Measurements from ENCODE around the gene ATXN7.

Gene ATXN7

GRCh38 chr3:63988943-63989342 lies 125.3 kb downstream of the ATXN7 start:
- no peak for DNase-seq (ENCODE audit: low spot score)

DNA sequence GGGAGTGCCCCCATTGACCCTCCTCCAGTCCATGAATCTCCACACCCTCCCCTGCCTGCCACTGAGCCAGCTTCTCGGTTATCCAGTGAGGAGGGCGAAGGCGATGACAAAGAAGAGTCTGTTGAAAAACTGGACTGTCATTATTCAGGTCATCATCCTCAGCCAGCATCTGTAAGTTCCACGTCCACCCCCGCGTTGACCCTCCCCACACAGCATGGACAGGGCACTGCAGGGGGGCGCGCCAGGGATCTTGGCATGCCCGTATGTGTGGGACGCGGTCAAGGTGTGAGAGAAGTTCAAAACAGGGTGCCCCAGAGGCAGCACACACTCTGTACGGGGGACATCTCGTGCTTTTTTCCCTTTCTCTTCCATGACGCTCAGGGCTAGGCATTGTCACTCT lies 126.5 kb downstream of the ATXN7 start:
- DNase-seq (ENCODE audit: low spot score), result no peak

- DNase-seq (ENCODE audit: low spot score), result no peak
Measured at GRCh38 chr3:63990733-63991132, 127.1 kb downstream of the ATXN7 start.

GRCh38 chr3:63991666-63992065 lies 128.0 kb downstream of the ATXN7 start:
- no peak for DNase-seq (ENCODE audit: low spot score)

GRCh38 chr3:63992516-63993209 lies 129.0 kb downstream of the ATXN7 start:
- DNase-seq (ENCODE audit: low spot score), result no peak

- DNase-seq (ENCODE audit: low spot score), result peak; percentile 83
Measured at GRCh38 chr3:63993653-63994079, 130.0 kb downstream of the ATXN7 start.

GRCh38 chr3:63995086-63995485 lies 131.4 kb downstream of the ATXN7 start:
- DNase-seq (ENCODE audit: low spot score), result no peak

- DNase-seq (ENCODE audit: low spot score), result no peak
Measured at GRCh38 chr3:63998852-63999754, 135.4 kb downstream of the ATXN7 start.

GRCh38 chr3:64000453-64001055 lies 136.9 kb downstream of the ATXN7 start:
- DNase-seq (ENCODE audit: low spot score), result no peak

- no peak for DNase-seq (ENCODE audit: low spot score)
Measured at GRCh38 chr3:64002233-64002632, 138.6 kb downstream of the ATXN7 start.

GRCh38 chr3:64003589-64003988 lies 139.9 kb downstream of the ATXN7 start:
- DNase-seq (ENCODE audit: low spot score), result no peak

GRCh38 chr3:64008017-64008416 lies 144.3 kb downstream of the ATXN7 start:
- no peak for DNase-seq (ENCODE audit: low spot score)

GRCh38 chr3:64008487-64009351 lies 145.1 kb downstream of the ATXN7 start:
- no peak for DNase-seq (ENCODE audit: low spot score)

GRCh38 chr3:64009528-64009927 lies 145.9 kb downstream of the ATXN7 start:
- no peak for DNase-seq (ENCODE audit: low spot score)

DNA sequence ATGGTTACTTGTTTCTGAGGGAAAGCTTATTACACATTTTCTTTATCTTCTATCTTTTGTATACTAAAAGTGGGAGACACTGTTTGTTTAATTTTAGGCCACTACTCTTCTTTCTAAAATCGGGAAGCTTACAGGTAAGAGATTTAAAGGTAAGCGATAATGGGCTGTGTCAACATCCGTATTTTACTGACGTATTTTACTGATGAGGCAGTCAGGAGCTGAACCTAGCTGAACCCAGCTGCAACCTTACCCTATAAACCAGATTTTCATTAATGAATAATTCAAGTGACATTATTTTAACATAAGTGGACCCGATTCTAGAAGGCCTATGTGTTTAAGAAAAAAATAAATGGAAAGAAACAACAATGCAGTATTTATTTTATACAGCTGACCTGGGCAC lies 146.5 kb downstream of the ATXN7 start:
- no peak for DNase-seq (ENCODE audit: low spot score)

GRCh38 chr3:64011685-64012084 lies 148.0 kb downstream of the ATXN7 start:
- DNase-seq (ENCODE audit: low spot score), result peak; percentile 72

- DNase-seq (ENCODE audit: low spot score), result no peak
Measured at GRCh38 chr3:64016941-64017620, 153.4 kb downstream of the ATXN7 start.

DNA sequence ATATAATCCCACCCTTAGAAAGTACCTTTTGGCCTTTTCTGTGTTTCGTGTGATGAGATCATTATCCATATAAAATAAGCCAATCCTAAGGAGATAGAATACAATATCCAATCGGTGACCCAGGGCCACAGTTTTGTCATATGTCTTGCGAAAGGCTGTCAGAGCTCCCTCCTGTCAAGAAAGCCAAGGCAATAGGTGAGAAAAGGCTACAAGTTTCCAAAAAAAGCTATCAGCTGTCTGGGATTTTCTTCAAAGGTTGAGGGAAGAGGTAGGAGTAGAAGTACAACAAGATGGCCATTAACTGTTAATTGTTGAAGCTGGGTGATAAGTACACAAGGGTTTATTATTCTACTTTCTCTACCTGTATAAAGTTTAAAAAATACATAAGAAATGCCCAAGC lies 155.6 kb downstream of the ATXN7 start:
- DNase-seq (ENCODE audit: low spot score), result no peak

DNA sequence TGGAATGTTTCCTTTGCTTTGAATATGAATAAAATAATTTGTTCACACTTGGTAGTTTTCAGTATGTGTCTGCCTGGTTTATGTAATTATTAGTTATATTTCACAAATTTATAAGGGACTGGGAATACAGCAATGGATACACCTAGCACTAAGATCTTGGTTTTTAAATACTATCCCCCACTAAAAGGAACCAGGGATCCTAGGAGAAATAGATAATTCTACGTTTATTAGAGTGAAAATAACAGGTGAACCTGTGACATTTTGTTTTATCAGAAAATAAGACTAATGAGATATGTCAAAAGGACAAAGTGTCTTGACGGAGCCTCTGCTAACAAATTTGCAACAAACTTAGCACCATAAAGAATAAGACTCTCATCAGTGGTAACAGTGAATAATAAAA lies 156.2 kb downstream of the ATXN7 start:
- DNase-seq (ENCODE audit: low spot score), result no peak

DNA sequence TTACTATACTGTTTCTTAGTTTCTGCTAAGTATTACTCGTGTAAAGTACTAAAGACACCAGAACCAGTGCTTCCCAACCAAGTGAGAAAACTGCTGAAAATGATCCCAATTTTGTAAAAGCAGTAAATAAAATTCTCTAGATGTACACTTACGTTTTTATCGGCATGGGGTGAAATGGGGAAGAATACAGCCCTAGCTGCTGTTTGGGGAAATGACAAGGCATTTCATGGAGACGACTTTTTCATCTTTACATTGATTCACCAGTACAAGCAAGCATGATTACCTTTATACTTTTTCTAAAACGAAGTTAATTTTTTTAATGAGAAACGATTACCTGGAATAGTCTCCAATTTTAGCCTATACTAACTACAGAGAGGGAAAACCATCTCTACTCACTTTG lies 158.3 kb downstream of the ATXN7 start:
- DNase-seq (ENCODE audit: low spot score), result peak; percentile 45

- no peak for DNase-seq (ENCODE audit: low spot score)
Measured at GRCh38 chr3:64022451-64023186, 159.0 kb downstream of the ATXN7 start.
